AG10803 (cell line): Measurements from ENCODE around the gene BAD.

Experiments
- DNase-seq: peaks from one replicate; pipeline ENCODE4 v3.0.0; 2010; ENCODE audit warnings: low read depth
- H3K4me3 ChIP-seq: 2 replicates; pipeline ENCODE4 v1.5.1; 2011; ENCODE audit warnings: mild to moderate bottlenecking, low read length, control low read depth
- TF ChIP-seq, protein P1 (sequence below): conservative IDR thresholded peaks from 2 replicates; pipeline ENCODE4 v1.5.1; 2011; ENCODE audit warnings: mild to moderate bottlenecking, low read length, control low read depth, inconsistent platforms

Gene BAD

DNA sequence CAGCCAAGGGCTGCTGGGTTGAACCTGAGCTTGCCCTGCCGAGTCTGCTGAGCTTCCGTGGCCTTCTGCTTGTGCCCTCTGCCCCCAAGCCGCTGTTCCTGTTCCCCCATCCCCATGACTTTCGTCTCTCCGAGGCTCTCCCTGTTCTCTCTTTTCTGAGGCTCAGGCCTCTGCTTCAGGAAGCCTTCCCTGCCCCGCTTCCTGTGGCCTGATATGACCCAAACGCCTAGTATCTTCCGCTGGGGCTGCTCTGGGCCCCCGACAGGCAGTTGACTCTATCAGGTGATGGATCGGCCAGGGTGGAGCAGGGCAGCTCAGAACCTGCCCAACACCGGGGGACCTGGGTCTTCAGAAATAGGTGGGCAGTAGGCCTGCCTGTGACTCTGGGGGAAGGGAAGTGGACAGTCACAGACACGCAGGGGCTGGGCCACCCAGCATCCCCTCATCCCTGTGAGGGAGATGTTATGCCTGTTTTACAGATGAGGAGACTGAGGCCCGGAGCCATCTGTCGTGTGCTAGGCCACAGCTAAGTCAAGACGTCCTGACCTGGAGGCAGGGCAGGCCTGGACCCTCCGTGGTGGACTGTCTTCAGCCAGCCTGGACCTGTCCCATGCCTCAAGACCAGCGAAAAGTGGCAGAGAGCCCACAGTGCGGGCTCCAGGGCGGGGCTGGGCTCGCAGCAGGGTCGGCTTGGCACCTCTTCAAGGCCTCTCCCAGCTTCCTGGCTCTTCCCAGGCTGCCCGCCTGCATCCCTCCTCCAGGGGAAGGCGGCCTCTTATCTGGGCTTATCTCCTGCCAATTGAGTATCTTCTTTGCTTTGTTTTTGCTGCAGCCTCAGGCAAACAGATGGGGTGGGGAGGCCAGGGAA is 16.2 kb downstream of the BAD start:
- TF ChIP-seq, protein P1, sequence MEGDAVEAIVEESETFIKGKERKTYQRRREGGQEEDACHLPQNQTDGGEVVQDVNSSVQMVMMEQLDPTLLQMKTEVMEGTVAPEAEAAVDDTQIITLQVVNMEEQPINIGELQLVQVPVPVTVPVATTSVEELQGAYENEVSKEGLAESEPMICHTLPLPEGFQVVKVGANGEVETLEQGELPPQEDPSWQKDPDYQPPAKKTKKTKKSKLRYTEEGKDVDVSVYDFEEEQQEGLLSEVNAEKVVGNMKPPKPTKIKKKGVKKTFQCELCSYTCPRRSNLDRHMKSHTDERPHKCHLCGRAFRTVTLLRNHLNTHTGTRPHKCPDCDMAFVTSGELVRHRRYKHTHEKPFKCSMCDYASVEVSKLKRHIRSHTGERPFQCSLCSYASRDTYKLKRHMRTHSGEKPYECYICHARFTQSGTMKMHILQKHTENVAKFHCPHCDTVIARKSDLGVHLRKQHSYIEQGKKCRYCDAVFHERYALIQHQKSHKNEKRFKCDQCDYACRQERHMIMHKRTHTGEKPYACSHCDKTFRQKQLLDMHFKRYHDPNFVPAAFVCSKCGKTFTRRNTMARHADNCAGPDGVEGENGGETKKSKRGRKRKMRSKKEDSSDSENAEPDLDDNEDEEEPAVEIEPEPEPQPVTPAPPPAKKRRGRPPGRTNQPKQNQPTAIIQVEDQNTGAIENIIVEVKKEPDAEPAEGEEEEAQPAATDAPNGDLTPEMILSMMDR, result no peak
- DNase-seq, result peak; percentile 47
- H3K4me3 ChIP-seq, result peak overlapping the region; percentile 71

DNA sequence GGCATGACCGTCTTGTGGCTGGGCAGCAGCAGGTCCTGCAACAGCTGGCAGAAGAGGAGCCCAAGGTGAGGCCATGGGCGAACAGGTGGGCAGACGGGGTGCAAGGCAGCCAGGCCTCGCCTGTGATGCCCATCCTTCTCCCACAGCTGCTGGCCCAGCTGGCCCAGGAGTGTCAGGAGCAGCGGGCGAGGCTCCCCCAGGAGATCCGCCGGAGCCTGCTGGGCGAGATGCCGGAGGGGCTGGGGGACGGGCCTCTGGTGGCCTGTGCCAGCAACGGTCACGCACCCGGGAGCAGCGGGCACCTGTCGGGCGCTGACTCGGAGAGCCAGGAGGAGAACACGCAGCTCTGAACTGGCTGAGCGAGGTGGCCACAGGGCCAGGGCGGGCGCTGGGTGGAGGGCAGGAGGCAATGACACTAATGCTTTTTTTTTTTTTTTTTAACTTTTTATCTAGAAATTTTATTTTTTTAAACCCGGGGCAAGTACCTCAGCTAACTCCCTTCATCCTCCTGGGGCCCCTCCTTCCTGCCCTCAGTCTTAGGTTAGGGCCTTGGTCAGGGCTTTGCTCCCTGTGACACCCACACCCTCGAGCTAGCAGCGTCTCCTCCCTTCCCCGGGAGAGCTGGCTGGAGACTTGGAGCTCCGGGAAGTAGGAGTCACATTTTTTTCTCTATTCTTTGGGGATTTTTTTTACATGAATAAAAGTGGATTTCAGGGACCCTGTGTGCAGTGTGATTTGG is 17.1 kb downstream of the BAD start:
- no peak overlapping the region for H3K4me3 ChIP-seq
- TF ChIP-seq, protein P1, result no peak
- no peak for DNase-seq

DNA sequence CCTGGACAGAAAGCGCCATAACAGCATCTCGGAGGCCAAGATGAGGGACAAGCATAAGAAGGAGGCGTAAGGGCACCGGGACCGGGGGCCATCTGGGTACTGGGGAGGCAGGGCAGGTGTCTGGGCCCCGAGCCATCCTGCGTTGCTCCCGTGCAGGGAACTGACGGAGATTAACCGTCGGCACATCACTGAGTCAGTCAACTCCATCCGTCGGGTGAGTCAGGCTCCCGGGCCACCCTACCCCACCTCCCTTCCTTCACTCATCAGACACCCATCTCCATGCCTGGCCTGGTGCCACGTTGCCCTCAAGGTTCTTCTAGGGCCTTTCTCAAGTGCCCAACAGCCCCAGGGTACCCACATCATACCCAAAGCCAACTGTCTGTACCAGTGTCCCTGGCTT is 18.1 kb downstream of the BAD start:
- TF ChIP-seq, protein P1, result no peak
- H3K4me3 ChIP-seq, result no peak overlapping the region
- DNase-seq, result no peak

DNA sequence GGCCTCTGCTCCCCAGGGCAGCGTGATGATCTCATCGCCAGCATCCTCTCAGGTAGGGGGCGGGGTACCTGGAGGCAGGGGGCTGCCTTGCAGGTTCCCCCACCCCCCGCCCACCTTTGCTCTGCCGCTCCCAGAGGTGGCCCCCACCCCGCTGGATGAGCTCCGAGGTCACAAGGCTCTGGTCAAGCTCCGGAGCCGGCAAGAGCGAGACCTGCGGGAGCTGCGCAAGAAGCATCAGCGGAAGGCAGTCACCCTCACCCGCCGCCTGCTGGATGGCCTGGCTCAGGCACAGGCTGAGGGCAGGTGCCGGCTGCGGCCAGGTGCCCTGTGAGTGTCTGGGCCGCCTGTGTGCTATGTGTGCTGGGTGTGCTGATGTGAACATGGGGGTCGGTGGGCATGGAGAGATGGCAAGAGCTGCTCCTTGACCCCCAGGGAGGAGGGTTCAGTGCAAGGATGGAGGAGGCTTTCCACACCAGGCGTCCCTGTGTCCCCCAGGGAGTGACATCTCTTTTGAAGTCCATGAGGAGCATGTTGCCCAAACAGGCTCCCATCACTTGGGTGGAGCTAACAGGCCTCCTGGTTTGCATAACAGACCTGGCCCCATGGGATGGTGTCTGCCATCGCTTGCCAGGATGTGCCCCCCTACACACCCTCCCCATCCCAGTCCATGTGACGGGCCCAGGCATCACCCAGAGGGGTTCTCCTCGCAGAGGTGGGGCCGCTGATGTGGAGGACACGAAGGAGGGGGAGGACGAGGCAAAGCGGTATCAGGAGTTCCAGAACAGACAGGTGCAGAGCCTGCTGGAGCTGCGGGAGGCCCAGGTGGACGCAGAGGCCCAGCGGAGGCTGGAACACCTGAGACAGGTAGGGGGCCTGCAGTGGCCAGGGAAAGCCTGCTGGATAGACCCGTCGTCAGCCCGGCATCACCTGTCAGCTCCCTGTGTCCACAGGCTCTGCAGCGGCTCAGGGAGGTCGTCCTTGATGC is 19.0 kb downstream of the BAD start:
- H3K4me3 ChIP-seq, result no peak overlapping the region
- TF ChIP-seq, protein P1, result no peak

DNA sequence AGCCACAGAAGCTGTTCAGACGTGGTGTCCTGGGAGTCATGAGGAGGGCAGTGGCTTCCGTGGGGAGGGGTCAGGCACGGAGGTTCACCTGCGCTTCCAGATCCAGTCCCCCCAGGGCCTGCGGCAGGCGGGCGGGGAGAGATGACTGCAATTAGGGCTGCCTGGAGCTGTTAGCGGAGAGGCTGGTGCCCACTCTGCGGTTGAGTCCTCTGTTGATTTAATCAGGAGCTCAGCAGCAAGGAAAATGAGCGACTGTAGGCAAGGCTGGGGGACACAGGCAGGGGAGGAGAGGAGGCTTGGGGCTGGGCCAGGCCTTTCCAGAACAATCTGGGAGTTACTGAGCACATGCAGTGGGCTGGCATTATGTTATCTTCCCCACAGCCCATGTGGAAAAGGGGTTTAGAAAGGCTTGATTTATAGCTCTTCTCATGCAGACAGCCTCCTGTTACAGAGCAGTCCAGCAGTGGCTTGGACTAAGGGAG is 20.1 kb downstream of the BAD start:
- TF ChIP-seq, protein P1, result no peak
- no peak overlapping the region for H3K4me3 ChIP-seq
- no peak for DNase-seq

More for the DNA sequence above, 19.0 kb downstream of the BAD start:
- DNase-seq, result no peak

GRCh38 chr11:64263947-64264317 is 20.5 kb downstream of the BAD start:
- TF ChIP-seq, protein P1, result no peak
- no peak overlapping the region for H3K4me3 ChIP-seq
- DNase-seq, result no peak
